SK-N-MC (cell line): ENCODE data around the gene TMEM129.

Source experiments
- EZH2 ChIP-seq: fragments of 200-600 bp; sonication (generic); IDR thresholded peaks from one replicate; pipeline ENCODE4 v1.6.1; 2017; ENCODE audit warnings: antibody characterized with exemption
- FOXP2 ChIP-seq: optimal IDR thresholded peaks from 2 replicates; pipeline ENCODE3; 2011; ENCODE audit warnings: mild to moderate bottlenecking, moderate library complexity; ENCODE audit not compliant: insufficient read depth; ENCODE audit errors: extremely low read length, control extremely low read depth

GRCh38 chr4:1708581-1708980, 12.5 kb downstream of the TMEM129 start:
- TF ChIP-seq EZH2 (no peak), FOXP2 (no peak)
